Breast epithelium (tissue), 3 donors: ENCODE measurements around the gene HOXB9.

Experiments
- CTCF ChIP-seq, 3 donors: fragments of 450-650 bp; IDR thresholded peaks; one replicate each; pipeline ENCODE4 v1.5.1; 2016 to 2017; ENCODE audit warnings: antibody characterized with exemption in 3 of 3, mild to moderate bottlenecking in 3 of 3, moderate library complexity in 3 of 3
- POLR2AphosphoS5 ChIP-seq, 3 donors: sonication (generic); formaldehyde crosslinking; IDR thresholded peaks; one replicate each; pipeline ENCODE4 v1.6.1; 2017; ENCODE audit warnings: antibody characterized with exemption in 3 of 3

DNA sequence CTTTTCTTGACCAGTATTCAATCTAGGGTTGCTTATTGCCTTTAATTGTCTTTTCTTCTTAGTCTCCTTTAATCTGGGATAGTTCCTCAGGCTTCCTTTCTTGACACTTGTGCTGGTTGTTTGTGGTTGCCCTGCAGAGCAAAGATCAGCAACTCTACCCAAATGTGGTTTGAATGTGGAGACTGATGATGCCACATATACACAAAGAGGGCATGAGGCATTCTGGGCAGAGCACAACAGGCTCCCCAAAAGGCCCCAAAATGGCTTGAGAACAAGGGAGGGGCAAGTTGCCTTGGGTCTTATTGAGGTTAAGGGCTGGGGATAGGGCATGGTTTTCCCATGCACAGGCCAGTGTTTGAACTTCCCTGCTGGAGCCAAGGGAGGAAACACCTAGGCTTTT, 29.8 kb upstream of the HOXB9 start:
- TF ChIP-seq POLR2AphosphoS5 (IDR thresholded peaks at IDR 0.05) (no peak), CTCF (IDR thresholded peaks at IDR 0.05) (no peak)
